HG02973 (cell line): ENCODE measurements around the gene UBE2H.
"Not testable (repeated sequence)": the region's sequence is repeated elsewhere in the genome, so short reads cannot be mapped to it uniquely, and the experiment has no call there.

Experiments used
- ATAC-seq: cut with Tn5 transposase; IDR thresholded peaks from one replicate; pipeline ENCODE4 v1.9.1; 2021; ENCODE audit warnings: moderate library complexity; ENCODE audit not compliant: unreplicated experiment

Gene UBE2H

DNA sequence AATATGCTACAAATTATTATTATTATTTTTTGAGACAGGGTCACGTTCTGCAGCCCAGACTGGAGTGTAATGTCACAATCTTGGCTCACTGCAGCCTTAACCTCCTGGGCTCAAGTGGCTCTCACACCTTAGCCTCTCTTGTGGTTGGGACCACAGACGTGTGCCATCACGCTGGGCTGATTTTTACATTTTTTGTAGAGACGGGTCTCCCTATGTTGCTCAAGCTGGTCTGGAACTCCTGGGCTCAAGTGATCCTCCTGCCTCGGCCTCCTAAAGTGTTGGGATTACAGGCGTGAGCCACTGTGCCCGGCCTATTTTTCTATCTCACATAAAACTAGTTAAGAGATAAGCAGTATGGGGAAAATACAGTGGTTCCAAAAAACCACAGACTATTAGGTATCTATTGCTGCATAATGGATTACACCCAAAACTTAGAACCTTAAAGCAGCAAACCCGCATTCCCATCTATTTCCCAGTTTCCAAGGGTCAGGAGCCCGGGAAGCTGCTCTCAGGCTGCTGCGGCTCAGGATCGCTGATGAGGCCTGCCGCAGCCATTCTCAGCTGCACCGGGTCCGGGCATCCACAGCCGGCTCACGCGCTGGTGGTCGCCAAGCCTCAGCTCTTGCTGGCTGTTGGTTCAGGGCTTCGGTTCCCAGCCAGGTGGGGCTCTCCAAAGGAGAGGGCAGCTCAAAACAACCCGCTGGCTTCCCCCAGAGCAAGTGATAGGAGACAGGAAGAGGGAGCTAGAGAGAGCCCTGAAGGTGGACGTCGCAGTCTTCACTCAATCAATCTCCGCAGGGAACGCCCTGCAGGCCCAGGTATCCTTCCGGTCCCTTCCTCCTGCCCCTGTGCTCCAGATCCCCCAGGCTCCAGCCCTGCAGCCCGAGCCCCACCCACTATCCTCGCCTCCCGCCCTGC lies 128.2 kb downstream of the UBE2H start:
- ATAC-seq: no peak

DNA sequence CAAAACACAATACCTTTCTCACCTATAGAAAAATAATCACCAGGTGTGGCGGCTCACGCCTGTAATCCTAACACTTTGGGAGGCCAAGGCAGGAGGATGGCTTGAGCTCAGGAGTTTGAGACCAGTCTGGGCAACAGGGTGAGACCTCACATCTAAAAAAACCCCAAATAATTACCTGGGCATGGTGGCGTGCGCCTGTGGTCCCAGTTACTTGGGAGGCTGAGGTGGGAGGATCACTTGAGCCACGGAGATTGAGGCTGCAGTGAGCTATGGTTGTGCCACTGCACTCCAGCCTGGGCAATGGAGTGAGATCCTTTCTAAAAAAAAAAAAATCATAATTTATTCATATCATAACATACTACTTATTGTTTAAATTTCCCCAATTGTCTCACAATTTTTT lies 129.6 kb downstream of the UBE2H start:
- ATAC-seq: not testable (repeated sequence)

DNA sequence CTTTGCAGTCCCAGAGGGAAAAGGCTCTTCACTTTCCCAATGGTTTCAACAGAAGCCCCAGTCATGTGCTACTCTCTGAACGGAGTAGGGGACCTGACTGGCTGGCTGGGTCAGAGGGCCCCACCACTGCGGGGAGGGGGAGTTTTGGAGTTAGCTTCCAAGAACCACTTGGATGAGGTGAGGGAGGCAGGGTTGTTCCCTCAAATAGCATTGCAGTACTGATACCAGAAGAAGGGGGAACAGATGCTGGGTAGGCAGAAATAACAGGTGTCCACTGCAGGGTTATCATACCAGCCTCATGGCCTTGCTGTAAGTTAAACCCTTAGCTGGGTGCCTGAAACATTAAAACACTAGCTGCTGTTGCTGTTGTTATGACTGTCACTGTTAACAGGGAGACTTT lies 131.3 kb downstream of the UBE2H start:
- ATAC-seq: no peak

DNA sequence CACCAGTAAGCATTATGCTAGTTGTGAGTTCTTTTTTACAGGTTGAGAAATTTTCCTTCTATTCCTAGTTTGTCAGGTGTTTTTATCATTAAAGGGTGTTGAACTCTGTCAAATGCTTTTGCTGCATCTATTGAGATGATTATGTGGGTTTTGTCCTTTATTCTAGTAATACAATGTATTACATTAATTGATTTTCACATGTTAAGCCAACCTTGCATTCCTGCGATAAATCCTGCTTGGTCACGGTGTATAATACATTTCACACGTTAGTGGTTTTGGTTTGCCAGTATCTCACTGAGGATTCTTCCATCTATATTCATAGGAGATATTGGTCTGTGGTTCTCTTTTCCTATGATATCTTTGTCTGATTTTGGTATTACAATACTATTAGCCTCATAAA lies 136.0 kb downstream of the UBE2H start:
- ATAC-seq: no peak

DNA sequence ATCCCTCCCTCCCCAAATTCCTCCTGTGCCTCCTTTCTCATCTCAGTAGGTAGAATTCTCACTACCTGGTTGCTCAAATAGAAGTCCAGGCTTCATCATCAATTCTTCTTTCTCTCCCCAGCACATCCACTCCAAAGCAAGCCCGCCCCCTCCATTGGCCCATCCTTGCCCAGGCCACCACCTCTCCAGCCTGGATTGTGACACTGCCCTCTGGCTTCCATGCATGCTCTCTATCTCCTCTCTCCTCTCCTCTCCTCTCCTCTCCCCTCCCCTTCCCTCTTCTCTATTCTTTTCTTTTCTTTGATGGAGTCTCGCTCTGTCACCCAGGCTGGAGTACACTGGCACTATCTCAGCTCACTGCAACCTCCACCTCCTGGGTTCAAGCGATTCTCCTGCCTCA lies 144.9 kb downstream of the UBE2H start:
- no peak for ATAC-seq

DNA sequence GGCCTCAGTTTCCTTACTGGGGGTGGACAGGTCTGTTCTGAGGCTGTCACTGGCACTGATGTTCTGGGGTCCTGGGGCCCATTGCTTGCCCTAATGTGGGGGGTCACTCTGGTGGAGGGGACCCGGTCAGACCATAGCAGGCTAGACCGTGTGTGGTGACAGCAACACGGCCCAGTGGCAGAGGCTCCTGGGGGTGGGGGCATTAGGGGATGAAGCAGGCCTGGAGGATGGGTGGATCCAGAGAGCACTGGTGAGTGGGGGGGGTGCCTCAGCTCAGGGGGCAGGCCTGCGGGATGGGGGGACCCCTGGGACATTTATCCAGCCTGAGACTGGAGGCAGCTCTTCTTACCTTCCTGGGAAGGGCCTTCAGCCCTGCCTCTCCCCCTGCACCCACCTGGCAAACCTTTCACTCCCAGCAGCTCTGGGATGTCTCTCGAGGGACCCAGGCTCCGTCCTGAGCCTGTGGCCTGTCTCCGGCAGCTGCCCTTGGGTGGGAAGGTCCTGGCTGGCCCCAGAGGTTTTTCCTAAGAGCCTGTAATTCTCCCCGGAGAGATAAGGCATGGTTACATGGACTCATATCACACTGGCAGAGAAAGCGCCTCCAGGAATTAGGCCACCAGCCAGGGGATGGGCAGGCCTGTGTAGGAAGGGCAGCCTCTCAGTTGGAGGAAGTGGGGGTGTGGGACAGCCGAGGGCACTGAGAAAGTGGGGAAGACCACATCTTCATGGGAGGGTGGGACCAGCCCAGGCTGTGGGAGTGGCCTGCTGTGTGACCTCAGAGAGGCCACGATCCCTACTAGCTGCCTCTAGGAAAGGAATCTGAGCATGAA lies 147.7 kb downstream of the UBE2H start:
- ATAC-seq: no peak

DNA sequence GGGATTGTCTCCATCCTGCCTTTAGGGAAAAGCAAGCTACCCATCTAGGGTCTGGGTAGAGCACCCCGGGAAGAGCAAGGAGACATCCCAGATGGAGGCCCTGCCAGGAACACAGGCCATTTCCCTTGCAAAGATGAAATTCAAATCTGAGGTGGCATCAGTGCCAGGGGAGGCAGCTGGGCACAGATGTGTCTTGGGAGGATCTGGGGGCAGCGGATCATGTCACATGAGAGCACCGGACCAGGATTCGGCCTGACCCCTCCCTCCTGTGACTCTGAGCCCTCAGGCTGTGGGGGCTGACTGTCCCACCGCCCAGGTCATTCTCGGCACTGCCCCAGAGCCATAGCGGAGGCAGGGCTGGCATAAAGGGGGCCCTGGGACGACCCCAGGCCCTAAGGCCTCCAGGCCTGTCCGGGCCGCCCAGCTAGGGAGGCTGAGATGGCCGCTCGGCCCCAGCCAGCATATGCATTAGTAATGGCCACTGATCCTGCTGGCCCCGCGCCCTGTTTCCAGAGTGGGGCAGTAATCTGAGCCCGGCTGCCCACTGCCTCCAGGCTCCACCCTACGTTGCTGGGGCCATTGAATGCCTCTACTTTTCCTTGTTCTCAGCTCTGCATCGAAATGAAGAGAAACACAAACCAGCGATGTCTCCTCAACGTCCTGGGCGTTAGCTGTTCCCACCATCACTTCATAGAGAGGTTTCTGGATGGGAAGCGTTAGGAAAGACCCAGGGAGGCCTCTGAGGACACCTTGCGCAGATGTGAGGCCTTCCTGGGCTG lies 148.5 kb downstream of the UBE2H start:
- no peak for ATAC-seq

DNA sequence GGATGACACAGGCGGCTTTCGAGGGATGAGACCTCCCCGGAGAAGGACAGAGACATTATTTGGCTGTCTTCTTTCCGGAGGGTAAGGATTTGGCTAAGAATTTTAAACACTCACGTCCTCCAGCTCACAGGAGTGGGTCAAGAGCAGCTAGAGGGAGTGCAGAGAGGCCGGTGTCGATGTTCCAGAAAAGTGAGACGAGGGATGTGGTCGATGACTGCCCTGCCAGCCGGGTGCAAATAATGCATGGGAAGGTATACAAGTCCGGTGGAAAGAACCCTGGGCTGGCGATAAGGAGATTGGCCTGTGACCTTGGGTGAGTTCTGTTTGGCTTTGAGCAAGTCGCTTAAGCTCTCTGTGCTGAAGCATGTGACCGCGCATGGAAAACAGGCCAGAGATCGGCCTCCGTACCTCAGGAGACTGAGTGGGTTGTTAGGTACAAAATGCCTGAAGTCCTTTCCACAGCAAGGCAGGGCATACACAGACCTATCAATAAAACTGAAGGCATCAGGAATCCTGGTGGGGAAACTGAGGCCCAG lies 149.1 kb downstream of the UBE2H start:
- no peak for ATAC-seq

DNA sequence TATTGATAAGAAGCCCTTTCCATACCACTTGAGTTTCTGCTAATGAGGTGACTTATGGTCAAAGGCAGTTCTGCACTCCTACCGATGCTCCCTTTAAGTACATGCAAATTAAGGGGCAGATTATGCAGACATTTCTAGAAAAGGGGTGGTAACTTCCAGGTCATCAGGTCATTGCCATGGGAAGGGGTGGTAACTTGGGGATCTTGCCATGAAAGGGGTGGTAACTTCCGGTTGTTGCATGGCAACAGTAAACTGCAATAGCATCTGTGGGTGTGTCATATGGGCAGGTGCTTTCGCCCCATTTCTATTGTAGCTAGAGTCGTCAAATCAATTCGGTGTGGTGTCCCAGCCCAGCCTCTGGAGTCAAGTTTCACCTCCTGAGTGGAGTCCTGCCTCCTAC lies 150.9 kb downstream of the UBE2H start:
- ATAC-seq: no peak

DNA sequence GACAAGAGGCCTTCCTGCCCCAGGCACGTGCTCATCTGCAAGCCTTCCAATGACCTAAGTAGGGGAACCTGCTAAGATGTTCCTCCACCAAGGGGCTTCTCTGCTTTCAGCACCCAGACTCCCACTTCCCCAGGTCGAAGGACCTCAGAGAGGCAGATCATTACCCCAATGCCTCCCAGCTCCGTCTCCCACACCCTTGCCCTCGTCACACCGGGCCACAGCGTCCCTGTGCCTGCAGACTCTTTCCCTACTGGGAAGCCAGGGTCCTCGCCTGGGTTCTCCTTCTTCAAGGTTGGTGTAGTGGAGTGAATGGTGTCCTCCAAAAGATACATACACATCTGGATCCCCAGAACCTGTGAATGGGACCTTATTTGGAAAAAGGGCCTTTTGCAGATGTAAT lies 151.9 kb downstream of the UBE2H start:
- ATAC-seq: no peak

DNA sequence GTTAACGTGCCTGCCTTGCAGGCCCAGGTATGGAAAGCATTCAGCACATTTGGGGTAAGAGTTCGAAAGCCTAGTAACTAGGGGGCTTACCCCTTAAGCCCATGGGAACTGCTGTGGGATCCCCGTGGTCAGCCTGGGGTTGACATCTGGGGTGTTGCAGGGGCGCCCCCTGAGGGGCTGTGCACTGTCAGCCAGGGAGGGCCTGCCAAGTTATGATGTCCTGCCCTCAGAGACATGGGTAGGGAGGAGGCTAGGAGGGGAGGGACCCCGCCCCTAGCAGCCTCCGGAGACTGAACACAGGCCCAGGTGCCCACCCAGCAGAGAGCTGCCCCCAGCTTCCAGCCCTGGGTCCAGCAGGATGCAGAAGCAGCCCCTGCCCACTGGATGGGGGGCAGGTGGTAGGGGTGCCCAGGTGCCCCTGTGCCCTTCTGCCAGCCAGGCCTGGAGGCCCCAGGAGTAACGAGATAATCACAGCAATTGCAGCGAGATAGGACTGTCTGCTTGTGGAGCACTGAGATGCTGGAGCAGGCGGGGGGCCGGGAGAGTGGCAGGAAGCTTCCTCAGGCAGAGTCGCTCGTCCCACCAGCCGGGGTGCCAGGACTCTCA lies 153.3 kb downstream of the UBE2H start:
- no peak for ATAC-seq

DNA sequence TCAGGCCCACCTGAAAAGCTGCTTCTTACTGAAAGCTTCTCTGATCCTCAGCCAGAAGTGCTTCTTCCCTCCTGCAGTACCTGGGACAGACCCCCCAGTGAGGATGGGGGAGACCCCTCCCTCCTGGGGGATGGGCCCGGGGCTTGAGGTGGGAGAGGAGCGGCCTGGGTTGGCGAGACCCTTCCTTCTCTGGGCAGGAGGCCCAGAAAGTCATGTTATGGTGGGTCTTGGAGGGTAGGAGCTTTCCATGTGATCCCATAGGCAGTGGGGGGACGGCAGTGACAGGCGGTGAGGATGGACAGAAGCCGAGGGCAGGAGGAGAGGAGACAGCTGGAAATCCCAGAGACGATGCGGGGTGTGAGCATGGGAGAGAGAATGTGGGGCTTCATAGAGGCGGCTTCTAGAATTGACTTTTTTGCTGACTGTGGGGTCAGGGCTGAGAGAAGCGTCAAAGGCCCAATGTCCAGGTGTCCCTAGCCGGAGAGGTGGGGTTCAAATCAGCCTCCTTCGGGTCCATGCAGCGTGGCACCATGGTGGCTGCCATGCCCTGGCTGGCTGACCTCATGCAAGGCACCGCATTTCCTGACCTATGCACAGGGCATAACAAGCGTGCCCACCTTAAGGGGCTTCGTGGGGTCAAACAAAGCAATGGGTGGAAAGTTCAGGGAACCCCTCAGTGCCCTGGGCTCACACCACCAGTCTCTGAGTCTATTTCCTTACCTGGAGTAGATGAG lies 154.0 kb downstream of the UBE2H start:
- no peak for ATAC-seq

DNA sequence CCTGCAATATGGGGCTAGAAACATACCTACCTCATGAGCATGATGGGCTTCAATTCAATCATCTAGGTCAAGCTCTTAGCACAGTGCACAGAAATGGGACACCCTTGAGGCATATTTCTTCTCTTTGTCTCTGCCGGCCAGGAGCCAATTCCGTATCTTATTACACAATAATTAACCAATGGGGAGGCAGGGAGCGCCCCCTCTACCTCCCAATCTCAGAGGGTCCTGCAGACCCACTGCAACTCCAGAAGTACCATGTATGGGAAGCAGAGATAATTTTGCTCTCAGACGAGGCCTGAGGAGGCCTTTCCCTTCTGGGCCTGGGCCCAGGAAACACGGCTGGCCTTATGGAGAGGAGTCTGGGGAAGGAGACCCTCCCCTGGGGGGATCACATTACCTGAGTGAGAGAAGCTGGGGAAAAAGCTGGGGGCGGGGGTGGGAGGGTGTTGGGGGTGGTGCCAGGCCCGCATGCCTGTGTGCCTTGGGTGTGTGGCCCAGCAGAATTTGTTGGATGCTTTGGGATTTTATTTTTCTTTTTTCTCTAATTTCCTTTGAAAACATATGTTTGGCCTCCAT lies 155.5 kb downstream of the UBE2H start:
- no peak for ATAC-seq

DNA sequence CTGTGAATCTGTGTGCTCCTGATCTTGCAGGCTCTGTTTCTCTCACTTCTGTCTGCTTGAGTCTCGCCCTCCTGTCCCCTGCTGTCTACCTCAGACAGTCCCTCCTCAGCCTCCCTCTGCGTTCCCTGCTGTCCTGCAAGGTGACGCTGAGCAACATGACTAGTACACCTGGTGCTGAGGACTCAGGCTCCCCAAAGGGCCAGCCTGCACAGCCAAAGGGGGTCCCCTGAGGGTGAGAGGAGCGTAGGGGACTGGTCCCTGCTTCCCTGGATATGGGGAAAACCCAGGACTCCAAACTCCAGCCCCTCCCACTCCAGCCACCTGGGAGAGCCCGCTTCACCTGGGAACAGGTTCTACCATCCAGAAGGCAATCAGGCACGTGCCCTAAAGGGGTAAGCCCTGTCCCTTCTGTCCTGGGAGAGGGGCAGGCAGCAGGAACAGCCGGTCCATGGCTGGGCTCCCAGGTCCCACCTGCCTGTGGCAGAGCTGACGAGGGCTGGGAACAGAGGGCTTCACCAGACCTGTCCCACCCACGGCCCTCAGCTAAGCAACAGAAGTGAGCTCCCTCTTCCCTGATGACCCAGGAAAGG lies 156.5 kb downstream of the UBE2H start:
- no peak for ATAC-seq

DNA sequence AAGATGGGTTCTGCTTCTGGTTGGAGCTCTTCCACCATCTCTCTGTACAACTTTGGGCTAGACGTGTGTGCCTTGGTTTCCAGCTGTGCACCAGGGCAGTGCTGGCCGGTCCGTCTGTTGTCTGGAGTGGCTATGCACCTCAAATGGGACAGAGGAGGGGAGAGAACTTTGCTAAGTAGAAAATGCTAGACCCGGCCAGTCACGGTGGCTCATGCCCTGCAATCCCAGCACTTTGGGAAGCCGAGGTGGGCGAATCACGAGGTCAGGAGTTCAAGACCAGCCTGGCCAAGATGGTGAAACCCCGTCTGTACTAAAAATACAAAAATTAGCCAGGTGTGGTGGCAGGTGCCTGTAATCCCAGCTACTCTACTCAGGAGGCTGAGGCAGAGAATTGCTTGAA lies 158.3 kb downstream of the UBE2H start:
- not testable (repeated sequence) for ATAC-seq

DNA sequence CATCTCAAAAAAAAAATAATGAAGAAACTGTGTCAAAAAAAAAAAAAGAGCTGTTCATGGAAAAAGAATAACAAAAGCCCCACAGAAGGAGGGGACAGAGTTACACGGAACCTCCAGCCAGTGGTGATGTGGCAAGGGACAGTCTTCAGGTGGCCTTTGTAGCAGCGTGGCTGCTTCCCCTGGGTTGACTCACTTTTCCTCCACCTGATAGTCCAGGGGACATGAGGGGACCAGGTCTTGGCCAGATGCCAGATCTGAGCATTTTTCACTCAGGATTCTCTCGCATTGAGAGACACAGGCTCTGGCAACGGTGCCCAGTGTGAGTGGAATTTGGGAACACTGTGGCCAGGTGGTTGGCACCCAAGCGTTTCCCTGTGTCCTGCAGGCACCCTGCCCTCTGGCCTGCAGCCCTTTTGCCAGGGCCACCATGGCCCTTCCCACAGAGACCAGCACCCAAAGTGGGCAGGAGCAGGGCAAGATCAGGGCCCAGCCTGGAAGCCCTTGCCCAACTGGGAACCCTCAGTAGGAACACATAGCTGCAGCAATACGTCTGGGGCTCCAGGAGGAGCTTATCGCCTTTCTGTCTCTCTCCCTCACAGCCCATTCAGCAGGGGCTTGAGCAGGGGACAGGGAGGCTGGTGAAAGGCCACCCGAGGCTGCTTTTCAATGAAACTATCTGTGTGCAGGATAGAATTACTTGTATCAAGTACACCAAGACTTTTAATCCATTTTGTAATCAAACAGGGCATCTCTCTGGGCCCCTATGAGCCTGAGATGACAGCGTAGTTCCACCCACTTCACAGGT lies 159.1 kb downstream of the UBE2H start:
- ATAC-seq: no peak

DNA sequence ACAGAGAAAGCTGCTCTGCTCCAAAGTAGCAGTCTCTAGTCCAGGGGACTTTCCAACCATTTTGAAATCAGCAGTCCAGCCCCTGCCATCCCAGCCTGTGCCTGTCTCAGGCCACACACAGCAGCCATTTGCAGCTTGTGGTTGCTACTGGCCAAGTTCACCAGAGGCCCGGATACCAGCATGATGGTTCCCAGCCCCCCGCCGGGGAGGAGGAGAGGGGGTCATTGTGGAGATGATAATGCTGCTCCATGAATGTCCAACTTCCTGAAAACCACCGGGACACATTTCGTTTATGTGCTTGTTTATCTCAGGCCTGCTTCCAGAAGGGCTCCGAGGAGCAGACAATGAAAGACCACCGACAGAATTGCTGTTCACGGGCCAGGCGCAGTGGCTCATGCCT lies 160.0 kb downstream of the UBE2H start:
- ATAC-seq: no peak

DNA sequence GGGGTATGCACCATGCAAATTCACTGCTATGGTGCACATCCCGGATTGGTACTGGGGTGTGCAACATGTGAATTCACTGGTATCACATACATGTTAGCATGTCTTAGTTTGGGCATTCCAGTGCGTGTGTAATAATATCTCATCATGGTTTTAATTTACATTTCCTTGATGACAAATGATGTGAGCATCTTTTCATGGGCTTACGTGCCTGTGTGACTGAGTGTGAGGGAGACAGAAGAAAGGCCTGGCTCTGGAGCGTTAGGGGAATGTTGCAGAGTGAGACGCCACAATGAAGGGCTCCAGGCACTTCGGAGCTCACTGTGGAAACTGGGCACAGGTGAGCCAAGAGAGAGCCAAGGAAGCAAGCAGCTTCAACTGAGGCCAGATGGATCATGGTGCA lies 162.6 kb downstream of the UBE2H start:
- ATAC-seq: no peak
